ENCODE measurements around the gene ZNF750. TPM values are rescaled to one million over a fixed set of nuclear protein-coding genes. Genes with fewer than 3 reads are reported as not detected.

Gene ZNF750
- total RNA-seq, 4 donors from 2014 or later, result not detected

DNA sequence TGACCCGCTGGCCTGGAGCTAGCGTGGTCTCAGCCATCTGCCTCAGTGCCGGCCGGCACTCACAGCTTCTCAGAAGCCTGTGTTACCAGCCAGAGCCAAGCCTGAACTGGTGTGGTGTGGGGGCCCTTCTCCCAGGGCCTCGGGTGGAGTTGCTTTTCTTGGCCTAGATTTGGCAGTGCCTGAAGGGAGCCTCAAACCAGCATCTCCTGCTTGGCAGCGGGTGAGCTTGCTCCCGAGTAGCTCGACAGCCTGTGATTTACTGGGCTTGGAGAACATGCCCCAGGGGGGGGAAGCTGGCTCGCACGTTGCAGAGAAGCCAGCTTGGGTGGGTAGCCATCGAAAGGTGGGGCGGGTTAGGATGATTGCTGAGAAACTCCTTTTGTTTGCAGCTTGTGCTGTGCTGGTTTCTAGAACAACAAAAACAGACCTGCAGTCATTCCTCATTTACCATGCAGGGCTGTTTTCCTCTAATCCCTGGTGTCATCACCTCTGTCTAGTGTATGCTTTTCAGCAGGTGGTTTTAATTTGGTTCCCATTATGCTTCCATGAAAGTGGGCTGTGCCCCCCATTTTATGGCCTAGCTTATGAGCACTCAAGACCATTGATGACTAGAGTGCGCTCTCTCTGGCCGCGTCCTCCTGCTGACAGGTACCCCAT, 45.7 kb downstream of the ZNF750 start:
- no peak for DNase-seq (ENCODE audit: low spot score)

DNA sequence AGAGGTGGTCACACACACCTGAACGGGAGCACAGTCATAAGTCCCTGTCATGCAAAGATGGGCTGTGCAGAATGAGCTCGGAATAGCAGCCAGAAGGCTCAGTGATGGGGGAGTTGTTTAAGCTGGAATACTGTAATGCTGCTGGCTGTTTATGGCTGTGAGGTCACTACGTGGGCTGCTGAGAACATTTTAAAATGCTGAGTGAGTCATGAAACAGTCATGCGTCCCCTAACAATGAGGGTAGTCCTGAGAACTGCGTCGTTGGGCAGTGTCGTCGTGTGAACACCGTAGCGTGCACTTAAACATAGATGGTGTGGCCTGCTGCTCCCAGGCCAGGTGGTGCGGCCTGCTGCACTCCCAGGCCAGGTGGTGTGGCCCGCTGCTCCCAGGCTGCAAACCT, 48.3 kb downstream of the ZNF750 start:
- TF ChIP-seq, protein P1, sequence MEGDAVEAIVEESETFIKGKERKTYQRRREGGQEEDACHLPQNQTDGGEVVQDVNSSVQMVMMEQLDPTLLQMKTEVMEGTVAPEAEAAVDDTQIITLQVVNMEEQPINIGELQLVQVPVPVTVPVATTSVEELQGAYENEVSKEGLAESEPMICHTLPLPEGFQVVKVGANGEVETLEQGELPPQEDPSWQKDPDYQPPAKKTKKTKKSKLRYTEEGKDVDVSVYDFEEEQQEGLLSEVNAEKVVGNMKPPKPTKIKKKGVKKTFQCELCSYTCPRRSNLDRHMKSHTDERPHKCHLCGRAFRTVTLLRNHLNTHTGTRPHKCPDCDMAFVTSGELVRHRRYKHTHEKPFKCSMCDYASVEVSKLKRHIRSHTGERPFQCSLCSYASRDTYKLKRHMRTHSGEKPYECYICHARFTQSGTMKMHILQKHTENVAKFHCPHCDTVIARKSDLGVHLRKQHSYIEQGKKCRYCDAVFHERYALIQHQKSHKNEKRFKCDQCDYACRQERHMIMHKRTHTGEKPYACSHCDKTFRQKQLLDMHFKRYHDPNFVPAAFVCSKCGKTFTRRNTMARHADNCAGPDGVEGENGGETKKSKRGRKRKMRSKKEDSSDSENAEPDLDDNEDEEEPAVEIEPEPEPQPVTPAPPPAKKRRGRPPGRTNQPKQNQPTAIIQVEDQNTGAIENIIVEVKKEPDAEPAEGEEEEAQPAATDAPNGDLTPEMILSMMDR (IDR thresholded peaks at IDR 0.05), result no peak
- ATAC-seq (ENCODE audit: low FRiP score) (no peak), DNase-seq (ENCODE audit: low spot score) (no peak)

More for the DNA sequence above, 45.7 kb downstream of the ZNF750 start:
- no peak for ATAC-seq (ENCODE audit: low FRiP score)
- TF ChIP-seq, protein P1 (IDR thresholded peaks at IDR 0.05), result no peak

DNA sequence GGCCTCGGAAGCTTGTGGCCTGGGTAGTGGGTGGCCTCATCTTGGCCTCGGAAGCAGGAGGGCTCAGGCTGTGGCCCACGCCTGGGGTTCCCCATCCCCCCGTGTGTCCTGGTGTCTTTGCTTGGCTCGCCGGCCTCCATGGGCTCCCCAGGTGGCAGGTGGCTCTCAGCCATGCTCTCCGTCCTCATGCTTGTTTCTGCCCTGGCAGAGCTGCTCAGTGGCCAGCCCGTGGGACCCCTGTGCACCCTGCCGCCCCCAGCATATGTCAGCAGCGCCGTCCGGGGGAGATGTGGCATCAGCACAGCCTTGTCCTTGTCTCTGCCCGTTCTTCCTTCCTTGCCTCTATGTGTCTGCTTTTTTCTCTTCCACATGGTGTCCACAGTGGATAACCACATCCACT, 49.4 kb downstream of the ZNF750 start:
- no peak for DNase-seq (ENCODE audit: low spot score)
- TF ChIP-seq, protein P1 (IDR thresholded peaks at IDR 0.05), result no peak
- no peak for ATAC-seq (ENCODE audit: low FRiP score)

DNA sequence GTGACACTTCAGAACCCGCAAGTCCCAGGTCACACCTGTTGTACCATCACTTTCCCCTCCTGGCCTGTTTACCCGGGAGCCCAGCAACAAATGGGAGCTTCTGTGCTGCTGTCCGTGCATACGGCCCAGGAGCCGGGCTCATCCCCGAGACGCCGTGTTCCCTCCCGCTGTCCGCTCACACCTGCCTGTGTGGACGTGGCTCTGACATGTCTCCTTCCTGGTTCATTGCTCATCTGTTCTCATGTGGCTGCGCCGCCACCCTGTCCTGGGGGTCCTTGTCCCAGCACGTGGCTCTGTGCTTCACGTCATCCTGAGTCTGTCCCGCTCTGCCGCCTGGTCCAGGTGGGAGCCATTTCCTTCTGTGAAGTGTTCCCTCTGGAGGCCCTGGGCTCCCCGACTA, 50.0 kb downstream of the ZNF750 start:
- ATAC-seq (ENCODE audit: low FRiP score), result no peak
- TF ChIP-seq, protein P1 (IDR thresholded peaks at IDR 0.05), result no peak

DNA sequence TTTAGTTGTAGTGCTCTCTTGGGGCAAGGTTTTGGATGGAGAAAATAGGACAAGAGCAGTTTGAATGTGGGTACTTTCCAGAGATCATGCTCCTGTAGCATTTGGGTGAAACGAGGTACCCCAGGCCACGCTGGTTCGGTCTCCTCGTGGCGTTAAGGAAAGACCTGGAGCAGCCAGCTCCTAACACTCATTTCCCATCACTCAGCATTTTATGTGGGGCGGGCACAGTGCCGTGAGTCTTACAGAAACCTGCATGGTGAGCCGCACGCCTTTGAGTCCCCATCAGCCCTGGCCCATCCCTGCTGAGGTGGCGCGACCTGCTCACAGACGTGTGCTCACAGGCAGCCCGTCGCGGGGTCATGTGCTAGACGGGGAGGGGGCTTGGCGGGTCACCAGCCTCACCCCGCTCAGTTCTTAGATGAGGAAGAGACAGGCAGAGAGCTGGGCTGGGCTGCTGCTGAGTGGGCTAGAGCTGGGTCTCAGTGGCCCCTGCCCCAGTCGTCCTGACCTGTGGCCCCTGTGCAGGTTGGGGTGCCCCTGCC, 50.7 kb downstream of the ZNF750 start:
- DNase-seq (ENCODE audit: low spot score) (no peak), ATAC-seq (ENCODE audit: low FRiP score) (no peak)
- TF ChIP-seq, protein P1 (IDR thresholded peaks at IDR 0.05), result no peak

More for the DNA sequence above, 50.0 kb downstream of the ZNF750 start:
- no peak for DNase-seq (ENCODE audit: low spot score)

DNA sequence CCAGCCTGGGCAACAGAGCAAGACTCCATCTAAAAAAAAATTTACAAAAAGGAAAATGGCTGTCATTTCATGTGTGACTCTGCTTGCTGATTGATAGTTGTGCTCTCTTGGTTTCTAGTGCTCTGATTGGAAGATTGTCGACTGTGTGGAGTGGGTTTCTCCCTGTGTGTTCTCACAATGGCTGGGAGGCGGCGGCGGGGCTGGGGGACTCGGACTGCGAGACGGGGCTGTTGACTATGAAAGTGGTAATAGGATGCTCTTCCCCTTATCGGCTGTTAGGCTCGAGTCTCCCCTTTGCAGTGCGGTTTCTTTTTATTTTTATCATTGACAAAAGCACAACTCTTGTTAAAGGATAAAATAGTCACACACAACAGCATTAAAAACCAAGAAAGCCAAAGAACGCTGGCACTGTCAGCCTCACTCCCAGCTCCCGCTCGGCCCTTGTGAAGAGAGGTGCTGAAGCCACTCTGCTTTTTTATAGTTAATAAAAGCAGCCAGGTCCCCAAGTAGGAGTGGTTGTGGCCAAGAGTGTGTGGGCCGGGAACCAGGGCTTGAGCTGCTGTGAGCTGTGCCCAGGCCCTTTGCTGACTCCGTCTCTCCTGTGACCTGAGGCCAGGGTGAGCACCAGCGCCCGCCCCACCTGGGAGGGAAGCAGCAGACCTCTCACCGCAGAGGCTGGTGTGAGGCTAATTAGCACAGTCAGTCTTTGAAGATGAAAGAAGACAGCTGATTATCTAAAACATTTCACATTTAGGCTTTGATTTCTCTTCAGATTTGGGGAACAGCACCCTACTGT, 51.4 kb downstream of the ZNF750 start:
- DNase-seq (ENCODE audit: low spot score) (no peak), ATAC-seq (ENCODE audit: low FRiP score) (no peak)
- TF ChIP-seq, protein P1 (IDR thresholded peaks at IDR 0.05), result no peak

Data from omental fat pad (tissue), 4 donors.